Mononuclear cell (primary cell): ENCODE results near the gene KLHL17. TPM values are rescaled to one million over a fixed set of nuclear protein-coding genes. Genes with fewer than 3 reads are reported as not detected.

Experiments used
- H3K27me3 ChIP-seq: 2 replicates; pipeline ENCODE4 v1.6.0; 2011; ENCODE audit warnings: low read length, control low read depth; ENCODE audit not compliant: insufficient read depth
- H3K4me1 ChIP-seq: 2 replicates; pipeline ENCODE4 v1.5.1; 2011; ENCODE audit warnings: mild to moderate bottlenecking, low read length, control low read depth; ENCODE audit not compliant: insufficient read depth
- H3K4me3 ChIP-seq: 2 replicates; pipeline ENCODE4 v1.5.1; 2011; ENCODE audit warnings: mild to moderate bottlenecking, low read length, moderate library complexity
- H3K9me3 ChIP-seq: 2 replicates; pipeline ENCODE4 v1.5.1; 2011; ENCODE audit warnings: low read depth, mild to moderate bottlenecking, control low read depth, low read length
- total RNA-seq: library from RNA; depleted of rRNA; stranded (reverse); fragments of >200 nt; gene quantifications from one replicate; pipeline ENCODE4 v1.2.3, GENCODE V29; 2012

The KLHL17 gene
- total RNA-seq, 1 donor, result 2.2 TPM

- H3K4me1 ChIP-seq, result peaks cover under 1% of the 10 kb centered on the region
- peaks cover 18% of the 10 kb centered on the region for H3K27me3 ChIP-seq
- H3K4me3 ChIP-seq, result no peak overlapping the region
- no peaks in the 10 kb centered on the region for H3K9me3 ChIP-seq
Observed at GRCh38 chr1:929712-930632, 30.4 kb upstream of the KLHL17 start.

GRCh38 chr1:930633-931138 is 29.7 kb upstream of the KLHL17 start:
- Histone ChIP-seq H3K9me3 (no peaks in the 10 kb centered on the region), H3K4me3 (no peak overlapping the region), H3K27me3 (peaks cover 23% of the 10 kb centered on the region), H3K4me1 (peaks cover 5% of the 10 kb centered on the region)

GRCh38 chr1:931380-932172 is 28.8 kb upstream of the KLHL17 start:
- H3K9me3 ChIP-seq, result no peaks in the 10 kb centered on the region
- H3K27me3 ChIP-seq, result peaks cover 14% of the 10 kb centered on the region
- peaks cover 5% of the 10 kb centered on the region for H3K4me1 ChIP-seq
- H3K4me3 ChIP-seq, result no peak overlapping the region

GRCh38 chr1:932173-932510 is 28.2 kb upstream of the KLHL17 start:
- Histone ChIP-seq H3K27me3 (peaks cover 9% of the 10 kb centered on the region), H3K9me3 (no peaks in the 10 kb centered on the region), H3K4me1 (peaks cover 5% of the 10 kb centered on the region), H3K4me3 (no peak overlapping the region)

- Histone ChIP-seq H3K27me3 (peaks cover 7% of the 10 kb centered on the region), H3K4me1 (peaks cover 5% of the 10 kb centered on the region), H3K9me3 (no peaks in the 10 kb centered on the region), H3K4me3 (no peak overlapping the region)
Observed at GRCh38 chr1:932776-933602, 27.4 kb upstream of the KLHL17 start.

GRCh38 chr1:933603-933940 is 26.8 kb upstream of the KLHL17 start:
- Histone ChIP-seq H3K4me3 (no peak overlapping the region), H3K4me1 (peaks cover 5% of the 10 kb centered on the region), H3K9me3 (no peaks in the 10 kb centered on the region), H3K27me3 (peaks cover 8% of the 10 kb centered on the region)

- Histone ChIP-seq H3K4me1 (peaks cover 5% of the 10 kb centered on the region), H3K9me3 (no peaks in the 10 kb centered on the region), H3K4me3 (no peak overlapping the region), H3K27me3 (peaks cover 18% of the 10 kb centered on the region)
Observed at GRCh38 chr1:934991-935750, 25.2 kb upstream of the KLHL17 start.

- H3K27me3 ChIP-seq, result peaks cover 24% of the 10 kb centered on the region
- peaks cover 10% of the 10 kb centered on the region for H3K4me1 ChIP-seq
- H3K4me3 ChIP-seq, result no peak overlapping the region
- no peaks in the 10 kb centered on the region for H3K9me3 ChIP-seq
Observed at GRCh38 chr1:935751-936231, 24.6 kb upstream of the KLHL17 start.

GRCh38 chr1:936348-937264 is 23.8 kb upstream of the KLHL17 start:
- Histone ChIP-seq H3K4me1 (peaks cover 17% of the 10 kb centered on the region), H3K27me3 (peaks cover 30% of the 10 kb centered on the region), H3K9me3 (no peaks in the 10 kb centered on the region), H3K4me3 (no peak overlapping the region)

GRCh38 chr1:937521-937920 is 22.9 kb upstream of the KLHL17 start:
- Histone ChIP-seq H3K4me1 (peaks cover 17% of the 10 kb centered on the region), H3K9me3 (no peaks in the 10 kb centered on the region), H3K4me3 (no peak overlapping the region), H3K27me3 (peaks cover 30% of the 10 kb centered on the region)

GRCh38 chr1:938088-938683 is 22.2 kb upstream of the KLHL17 start:
- Histone ChIP-seq H3K4me1 (peaks cover 17% of the 10 kb centered on the region), H3K4me3 (no peak overlapping the region), H3K9me3 (no peaks in the 10 kb centered on the region), H3K27me3 (peaks cover 35% of the 10 kb centered on the region)

- no peaks in the 10 kb centered on the region for H3K9me3 ChIP-seq
- H3K4me1 ChIP-seq, result peaks cover 17% of the 10 kb centered on the region
- H3K4me3 ChIP-seq, result no peak overlapping the region
- H3K27me3 ChIP-seq, result peaks cover 36% of the 10 kb centered on the region
Observed at GRCh38 chr1:938711-939489, 21.5 kb upstream of the KLHL17 start.
